ENCODE results near the gene MUC2.

The MUC2 gene

GRCh38 chr11:1084561-1085439 is 10.1 kb downstream of the MUC2 start:
- H3K4me3 ChIP-seq (ENCODE audit: low read depth, low read length), result no peak overlapping the region
- no peak for DNase-seq (ENCODE audit: low read depth)
- TF ChIP-seq CTCF (IDR thresholded peaks at IDR 0.05; ENCODE audit: insufficient read depth, low read depth, low read length, missing control alignments), result no peak

- no peak for DNase-seq (ENCODE audit: low read depth)
- TF ChIP-seq CTCF (IDR thresholded peaks at IDR 0.05; ENCODE audit: insufficient read depth, low read depth, low read length, missing control alignments), result no peak
These were observed 10.9 kb downstream of the MUC2 start for GRCh38 chr11:1085440-1086170.

GRCh38 chr11:1086171-1087102 is 11.8 kb downstream of the MUC2 start:
- TF ChIP-seq CTCF (IDR thresholded peaks at IDR 0.05; ENCODE audit: insufficient read depth, low read depth, low read length, missing control alignments), result no peak
- DNase-seq (ENCODE audit: low read depth), result no peak
- H3K4me3 ChIP-seq (ENCODE audit: low read depth, low read length), result no peak overlapping the region

More at GRCh38 chr11:1085440-1086170, 10.9 kb downstream of the MUC2 start:
- H3K4me3 ChIP-seq (ENCODE audit: low read depth, low read length), result no peak overlapping the region

- TF ChIP-seq CTCF (IDR thresholded peaks at IDR 0.05; ENCODE audit: insufficient read depth, low read depth, low read length, missing control alignments), result no peak
- H3K4me3 ChIP-seq (ENCODE audit: low read depth, low read length), result no peak overlapping the region
- no peak for DNase-seq (ENCODE audit: low read depth)
These were observed 12.7 kb downstream of the MUC2 start for GRCh38 chr11:1087279-1087960.

GRCh38 chr11:1087961-1088926 is 13.6 kb downstream of the MUC2 start:
- no peak for DNase-seq (ENCODE audit: low read depth)
- no peak for TF ChIP-seq CTCF (IDR thresholded peaks at IDR 0.05; ENCODE audit: insufficient read depth, low read depth, low read length, missing control alignments)
- H3K4me3 ChIP-seq (ENCODE audit: low read depth, low read length), result no peak overlapping the region
